ENCODE measurements around the gene LAYN.

LAYN gene

GRCh38 chr11:111528557-111528956 lies 12.0 kb upstream of the LAYN start:
- TF ChIP-seq CTCF (IDR thresholded peaks at IDR 0.05; ENCODE audit: low read length, missing control alignments): peak; percentile 5
- H3K4me3 ChIP-seq (replicated peaks; ENCODE audit: low read depth, low read length): no peak overlapping the region
- peak; percentile 44 for DNase-seq (ENCODE audit: low read depth)

GRCh38 chr11:111530091-111530490 lies 10.4 kb upstream of the LAYN start:
- no peak for DNase-seq (ENCODE audit: low read depth)
- TF ChIP-seq CTCF (IDR thresholded peaks at IDR 0.05; ENCODE audit: low read length, missing control alignments): no peak

DNA sequence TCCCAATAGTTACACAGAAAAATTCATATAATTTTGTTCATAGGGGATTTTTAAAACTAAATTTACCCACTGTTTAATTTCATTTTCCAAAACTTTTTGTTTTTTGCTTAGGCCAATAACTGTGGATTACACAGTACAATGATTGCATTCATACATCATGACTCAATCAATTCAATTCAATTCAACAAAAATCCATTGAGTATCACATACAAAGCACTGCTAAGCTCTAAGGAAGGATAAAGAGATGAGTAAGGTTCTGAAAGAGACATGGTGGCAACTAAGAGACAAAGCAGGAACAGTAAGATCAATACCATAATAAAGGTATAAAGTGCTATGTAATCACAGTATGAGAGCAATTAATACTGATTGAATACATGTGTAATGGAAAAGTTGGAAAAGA lies 9.4 kb upstream of the LAYN start:
- H3K4me3 ChIP-seq (replicated peaks; ENCODE audit: low read depth, low read length): no peak overlapping the region
- no peak for TF ChIP-seq CTCF (IDR thresholded peaks at IDR 0.05; ENCODE audit: low read length, missing control alignments)
- DNase-seq (ENCODE audit: low read depth): no peak

More at GRCh38 chr11:111530091-111530490, 10.4 kb upstream of the LAYN start:
- H3K4me3 ChIP-seq (replicated peaks; ENCODE audit: low read depth, low read length): no peak overlapping the region

- DNase-seq (ENCODE audit: low read depth): peak; percentile 82
- H3K4me3 ChIP-seq (replicated peaks; ENCODE audit: low read depth, low read length): no peak overlapping the region
- TF ChIP-seq CTCF (IDR thresholded peaks at IDR 0.05; ENCODE audit: low read length, missing control alignments): no peak
These were observed 8.7 kb upstream of the LAYN start for GRCh38 chr11:111531687-111532364.

DNA sequence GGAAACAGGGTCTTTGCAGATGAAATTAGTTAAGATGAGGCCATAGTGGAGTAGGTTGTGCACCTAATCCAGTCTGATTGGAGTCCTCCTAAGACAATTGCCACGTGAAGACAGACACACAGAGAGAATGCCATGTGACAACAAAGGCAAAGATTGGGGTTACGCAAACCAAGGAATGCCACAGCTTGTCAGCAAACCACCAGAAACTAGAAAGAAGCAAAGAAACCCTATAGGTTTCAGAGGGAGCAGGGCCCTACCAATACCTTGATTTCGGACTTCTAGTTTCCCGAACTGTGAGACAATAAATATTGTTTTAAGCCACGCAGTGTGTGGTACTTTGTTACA lies 8.2 kb upstream of the LAYN start:
- no peak for DNase-seq (ENCODE audit: low read depth)
- TF ChIP-seq CTCF (IDR thresholded peaks at IDR 0.05; ENCODE audit: low read length, missing control alignments): no peak
- no peak overlapping the region for H3K4me3 ChIP-seq (replicated peaks; ENCODE audit: low read depth, low read length)

GRCh38 chr11:111535281-111535680 lies 5.2 kb upstream of the LAYN start:
- TF ChIP-seq CTCF (IDR thresholded peaks at IDR 0.05; ENCODE audit: low read length, missing control alignments): no peak
- H3K4me3 ChIP-seq (replicated peaks; ENCODE audit: low read depth, low read length): no peak overlapping the region
- DNase-seq (ENCODE audit: low read depth): no peak

GRCh38 chr11:111537336-111537860 lies 3.1 kb upstream of the LAYN start:
- no peak for TF ChIP-seq CTCF (IDR thresholded peaks at IDR 0.05; ENCODE audit: low read length, missing control alignments)
- DNase-seq (ENCODE audit: low read depth): no peak
- H3K4me3 ChIP-seq (replicated peaks; ENCODE audit: low read depth, low read length): no peak overlapping the region
